GM12872 (cell line): ENCODE results near the gene ST8SIA2.

ENCODE experiments used
- CTCF ChIP-seq: IDR thresholded peaks from 3 replicates; pipeline ENCODE4 v1.5.1; 2011; ENCODE audit warnings: low read depth, mild to moderate bottlenecking, low read length, moderate library complexity; ENCODE audit not compliant: insufficient read depth

The ST8SIA2 gene

GRCh38 chr15:92384381-92384780 lies 9.3 kb upstream of the ST8SIA2 start:
- TF ChIP-seq CTCF: no peak

- TF ChIP-seq CTCF: no peak
Measured at GRCh38 chr15:92385096-92385495, 8.6 kb upstream of the ST8SIA2 start.

- TF ChIP-seq CTCF: peak; percentile 55
Measured at GRCh38 chr15:92391640-92392039, 2.0 kb upstream of the ST8SIA2 start.

GRCh38 chr15:92392462-92392861 lies 1.2 kb upstream of the ST8SIA2 start:
- TF ChIP-seq CTCF: no peak

GRCh38 chr15:92393980-92394308 lies 263 bp downstream of the ST8SIA2 start:
- no peak for TF ChIP-seq CTCF

- no peak for TF ChIP-seq CTCF
Measured at GRCh38 chr15:92394309-92395097, 822 bp downstream of the ST8SIA2 start.

GRCh38 chr15:92395098-92395635 lies 1.5 kb downstream of the ST8SIA2 start:
- TF ChIP-seq CTCF: no peak
